ENCODE measurements around the gene PRDM2.

Gene PRDM2

DNA sequence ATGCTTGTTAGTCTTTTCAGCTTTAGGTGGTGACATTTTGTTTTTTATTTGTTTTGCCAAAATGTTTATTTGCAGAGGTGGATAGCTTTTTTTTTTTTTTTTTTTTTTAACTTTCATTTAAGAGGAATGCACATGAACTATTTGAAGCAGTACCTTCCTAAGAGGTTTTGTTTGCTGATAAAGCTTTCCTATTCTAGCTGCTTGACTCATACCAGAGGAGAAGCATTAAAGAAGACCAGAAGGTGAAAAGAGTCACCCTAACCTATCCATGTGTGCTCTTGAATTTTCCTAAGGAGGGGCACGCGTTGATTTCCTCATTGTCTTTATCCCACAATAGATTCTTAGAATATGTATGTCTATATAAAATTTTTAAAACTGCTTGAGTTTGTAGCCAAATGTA, 57.7 kb downstream of the PRDM2 start:
- Histone ChIP-seq H3K9me3 (no peaks in the 10 kb centered on the region), H4K20me1 (peaks cover 100% of the 10 kb centered on the region), H3K9ac (no peak overlapping the region), H3K36me3 (peaks cover 50% of the 10 kb centered on the region), H3K4me3 (no peak overlapping the region), H3K4me1 (peaks cover 95% of the 10 kb centered on the region), H3K27ac (no peak overlapping the region), H3K27me3 (no peaks in the 10 kb centered on the region), H3K4me2 (0 out of 2 replicates have a peak overlapping the region, but pooled peaks have one; percentile 10)
- no peak for TF ChIP-seq Cebpa-rat (IDR thresholded peaks at IDR 0.05)

GRCh38 chr1:13759072-13759471, 59.1 kb downstream of the PRDM2 start:
- Histone ChIP-seq H3K9ac (no peak overlapping the region), H3K9me3 (no peaks in the 10 kb centered on the region), H3K4me3 (no peak overlapping the region), H3K4me1 (peaks cover 95% of the 10 kb centered on the region), H3K4me2 (no peak overlapping the region), H3K27ac (no peak overlapping the region), H3K36me3 (peaks cover 38% of the 10 kb centered on the region), H3K27me3 (no peaks in the 10 kb centered on the region), H4K20me1 (peaks cover 100% of the 10 kb centered on the region)
- TF ChIP-seq Cebpa-rat (IDR thresholded peaks at IDR 0.05) = no peak

GRCh38 chr1:13760340-13760739, 60.4 kb downstream of the PRDM2 start:
- no peak overlapping the region for H3K27ac ChIP-seq
- H3K9ac ChIP-seq = no peak overlapping the region
- H3K36me3 ChIP-seq = peaks cover 41% of the 10 kb centered on the region
- peaks cover 100% of the 10 kb centered on the region for H4K20me1 ChIP-seq
- no peak overlapping the region for H3K4me3 ChIP-seq
- no peaks in the 10 kb centered on the region for H3K9me3 ChIP-seq
- no peaks in the 10 kb centered on the region for H3K27me3 ChIP-seq
- 0 out of 2 replicates have a peak overlapping the region, but pooled peaks have one; percentile 4 for H3K4me2 ChIP-seq
- H3K4me1 ChIP-seq = peaks cover 95% of the 10 kb centered on the region
- no peak for TF ChIP-seq Cebpa-rat (IDR thresholded peaks at IDR 0.05)

- Histone ChIP-seq H3K27me3 (no peaks in the 10 kb centered on the region), H3K4me1 (peaks cover 97% of the 10 kb centered on the region), H3K9me3 (no peaks in the 10 kb centered on the region), H4K20me1 (peaks cover 100% of the 10 kb centered on the region), H3K27ac (no peak overlapping the region), H3K4me3 (no peak overlapping the region), H3K4me2 (no peak overlapping the region), H3K9ac (no peak overlapping the region), H3K36me3 (peaks cover 46% of the 10 kb centered on the region)
- TF ChIP-seq Cebpa-rat (IDR thresholded peaks at IDR 0.05) = no peak
Observed at GRCh38 chr1:13760921-13761320, 60.9 kb downstream of the PRDM2 start.

DNA sequence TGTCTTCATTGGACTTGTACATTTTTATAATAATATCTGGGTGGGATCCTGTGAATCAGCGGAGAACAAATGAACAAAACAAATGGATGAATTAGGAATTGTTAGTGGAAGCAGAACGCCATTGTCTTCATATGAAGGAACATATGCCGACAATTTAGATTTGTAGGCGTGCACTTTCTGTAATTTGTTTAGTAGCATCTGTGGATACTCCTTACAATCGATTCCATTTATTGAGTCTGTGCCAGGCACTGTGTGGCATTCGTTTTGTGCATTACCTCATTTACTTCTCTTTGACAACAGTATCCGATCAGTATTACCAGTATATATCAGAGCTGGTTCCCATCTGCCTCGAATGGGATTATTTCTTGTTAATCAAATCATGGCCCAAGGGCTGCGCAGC, 61.9 kb downstream of the PRDM2 start:
- Histone ChIP-seq H3K27ac (no peak overlapping the region; the same call in 1 of the 2 replicates), H3K9me3 (no peaks in the 10 kb centered on the region), H3K4me3 (no peak overlapping the region), H3K4me1 (peaks cover 92% of the 10 kb centered on the region), H3K4me2 (peak overlapping the region; percentile 54), H3K9ac (no peak overlapping the region), H4K20me1 (peaks cover 100% of the 10 kb centered on the region), H3K27me3 (no peaks in the 10 kb centered on the region), H3K36me3 (peaks cover 52% of the 10 kb centered on the region)
- TF ChIP-seq Cebpa-rat (IDR thresholded peaks at IDR 0.05) = no peak

DNA sequence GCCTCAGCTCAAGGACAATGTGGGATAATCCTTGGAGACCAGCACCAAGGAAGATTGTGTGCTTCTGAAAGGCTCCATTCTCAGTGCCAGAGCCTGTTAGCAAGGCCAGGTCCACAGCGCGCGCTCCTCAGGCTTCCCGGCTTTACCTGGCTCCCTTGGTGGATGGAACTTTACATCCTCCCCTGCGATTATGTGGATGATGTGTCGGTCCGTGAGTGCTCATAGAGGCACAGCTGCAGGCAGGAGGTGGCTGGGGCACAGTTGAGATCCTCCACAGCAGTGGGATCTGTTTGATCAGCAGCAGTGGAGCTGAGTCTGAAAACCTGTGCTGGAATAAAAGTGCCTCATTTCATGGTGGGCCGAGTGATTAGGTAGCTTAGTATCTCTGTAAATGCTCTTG, 62.7 kb downstream of the PRDM2 start:
- H3K4me1 ChIP-seq = peaks cover 84% of the 10 kb centered on the region
- H4K20me1 ChIP-seq = peaks cover 100% of the 10 kb centered on the region
- no peak overlapping the region for H3K9ac ChIP-seq

GRCh38 chr1:13763222-13763621, 63.2 kb downstream of the PRDM2 start:
- H3K9me3 ChIP-seq = no peaks in the 10 kb centered on the region
- H3K27me3 ChIP-seq = no peaks in the 10 kb centered on the region
- H3K4me1 ChIP-seq = peaks cover 78% of the 10 kb centered on the region
- no peak overlapping the region for H3K4me3 ChIP-seq
- peaks cover 100% of the 10 kb centered on the region for H4K20me1 ChIP-seq
- H3K9ac ChIP-seq = no peak overlapping the region
- H3K4me2 ChIP-seq = peak overlapping the region; percentile 54
- no peak overlapping the region for H3K27ac ChIP-seq
- H3K36me3 ChIP-seq = peaks cover 64% of the 10 kb centered on the region
- TF ChIP-seq Cebpa-rat (IDR thresholded peaks at IDR 0.05) = no peak

More for the DNA sequence above, 62.7 kb downstream of the PRDM2 start:
- Histone ChIP-seq H3K4me2 (peak overlapping the region; percentile 54), H3K36me3 (peaks cover 59% of the 10 kb centered on the region), H3K27ac (peak overlapping the region; percentile 47), H3K9me3 (no peaks in the 10 kb centered on the region), H3K4me3 (no peak overlapping the region), H3K27me3 (no peaks in the 10 kb centered on the region)
- TF ChIP-seq Cebpa-rat (IDR thresholded peaks at IDR 0.05) = no peak

GRCh38 chr1:13763991-13764390, 64.0 kb downstream of the PRDM2 start:
- Histone ChIP-seq H4K20me1 (peaks cover 100% of the 10 kb centered on the region), H3K36me3 (peaks cover 72% of the 10 kb centered on the region), H3K4me3 (no peak overlapping the region), H3K27ac (no peak overlapping the region), H3K9me3 (no peaks in the 10 kb centered on the region), H3K9ac (no peak overlapping the region), H3K27me3 (no peaks in the 10 kb centered on the region), H3K4me1 (peaks cover 80% of the 10 kb centered on the region), H3K4me2 (peak overlapping the region; percentile 54)
- no peak for TF ChIP-seq Cebpa-rat (IDR thresholded peaks at IDR 0.05)

GRCh38 chr1:13764588-13765332, 64.8 kb downstream of the PRDM2 start:
- H3K27me3 ChIP-seq = no peaks in the 10 kb centered on the region
- H3K4me3 ChIP-seq = no peak overlapping the region
- H4K20me1 ChIP-seq = peaks cover 100% of the 10 kb centered on the region
- no peak for TF ChIP-seq Cebpa-rat (IDR thresholded peaks at IDR 0.05)
- H3K27ac ChIP-seq = no peak overlapping the region
- H3K9ac ChIP-seq = no peak overlapping the region
- H3K4me1 ChIP-seq = peaks cover 78% of the 10 kb centered on the region
- H3K4me2 ChIP-seq = 0 out of 2 replicates have a peak overlapping the region, but pooled peaks have one; percentile 0
- no peaks in the 10 kb centered on the region for H3K9me3 ChIP-seq
- peaks cover 80% of the 10 kb centered on the region for H3K36me3 ChIP-seq

Measured in BLaER1 (cell line).